Psoas muscle (tissue), 8 donors: Measurements from ENCODE around the gene NUP210L. TPM values are rescaled to one million over a fixed set of nuclear protein-coding genes. Genes with fewer than 3 reads are reported as not detected.

Experiments used
- ATAC-seq, 4 donors: fragments of 200-7000 bp; cut with Tn5 transposase; one replicate each; pipeline ENCODE4 v1.9.1; 2020; ENCODE audit warnings: moderate library complexity in 3 of 4, mild to moderate bottlenecking in 2 of 4
- DNase-seq, 2 donors: peaks; one replicate each; pipeline ENCODE4 v3.0.0-alpha.2; 2020
- H3K27ac ChIP-seq: fragments of 200-600 bp; one replicate; pipeline ENCODE4 v1.8.0; 2022
- H3K27me3 ChIP-seq, 3 donors: fragments of 200-600 bp in 1 of 3; one replicate each; pipeline versions ENCODE4 v1.6.1 to v1.8.0; 2013 to 2022; ENCODE audit warnings: low read length in 2 of 3, mild to moderate bottlenecking in 2 of 3, moderate library complexity in 1 of 3; ENCODE audit not compliant: insufficient read depth in 3 of 3
- H3K36me3 ChIP-seq, 2 donors: fragments of 200-600 bp in 1 of 2; one replicate each; pipeline versions ENCODE4 v1.6.1 to v1.8.0; 2013 to 2022; ENCODE audit warnings: low read depth in 1 of 2, mild to moderate bottlenecking in 1 of 2, moderate library complexity in 1 of 2; ENCODE audit not compliant: insufficient read depth in 1 of 2
- H3K4me1 ChIP-seq: fragments of 200-600 bp; one replicate; pipeline ENCODE4 v1.8.0; 2022
- H3K4me3 ChIP-seq: fragments of 200-600 bp; one replicate; pipeline ENCODE4 v1.8.0; 2022; ENCODE audit warnings: mild to moderate bottlenecking
- H3K9me3 ChIP-seq: fragments of 200-600 bp; one replicate; pipeline ENCODE4 v1.8.0; 2022
- WGBS, 3 donors: extraction: QIAGEN DNeasy Blood & Tissue Kit; methylation state at CpG; one replicate each; pipeline versions ENCODE4 v1.1.6 to v1.1.7; 2013; 5-methylcytosine and 5-hydroxymethylcytosine counted together
- intact Hi-C, 2 donors: fragments of 100-400 bp; cut with DNase I; formaldehyde crosslinking; loops; one replicate each; pipeline versions ENCODE4 v1.11.0 to v1.14.2; 2022
- polyA plus RNA-seq, 3 donors: library from polyadenylated mRNA; stranded (reverse); fragments of 200-250 nt; gene quantifications; one replicate each; pipeline ENCODE4 v1.2.3, GENCODE V29; 2013
- total RNA-seq, 4 donors: library from RNA; stranded (reverse); fragmentation: NEBNext Ultra II Directional in 2 of 4; extraction: Animal tissue kit (Norgen Biotek cat#: 25700) in 2 of 4; gene quantifications; one replicate each; pipeline versions ENCODE4 v1.2.1 to v1.2.4, GENCODE V29; 2021 to 2023
- TF ChIP-seq, protein P1 (sequence below): fragments of 200-600 bp; IDR thresholded peaks from one replicate; pipeline ENCODE4 v1.8.0; 2022; ENCODE audit warnings: antibody characterized with exemption
- donor health status: healthy with polysubstance abuse.
- donor health status: DM: no; HTN: no; CAD: no; lungs with moderate emphysema.
- donor health status: Bipolar disorder and iron deficiency.
- donor health status: healthy.
- donor health status: DM: yes; HTN: yes; CAD: no.
- donor health status: DM: no; HTN: no; CAD: no.
- donor health status: DM: no; HTN: no; CAD: no.
- donor health status: DM: yes; HTN: yes; CAD: no.

NUP210L gene
- total and polyA plus RNA-seq, 7 donors: 0.01 to 3.0 (median 0.19) TPM; not detected in 2

DNA sequence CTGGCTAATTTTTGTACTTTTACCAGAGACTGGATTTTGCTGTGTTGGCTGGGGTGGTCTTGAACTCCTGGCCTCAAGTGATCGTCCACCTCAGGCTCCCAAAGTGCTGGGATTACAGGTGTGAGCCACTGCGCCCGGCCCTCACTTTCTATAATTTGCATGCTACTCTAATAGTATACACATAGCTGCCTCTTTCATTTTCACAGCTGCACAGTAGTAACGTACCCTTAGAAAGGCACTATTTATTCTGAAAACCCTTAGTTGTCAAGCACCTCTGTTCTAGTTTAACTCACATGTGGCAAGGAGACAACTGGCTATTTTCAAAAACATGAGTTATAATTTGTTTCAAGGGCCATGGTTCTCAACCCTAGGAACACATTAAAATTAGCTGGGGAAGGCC lies 19.8 kb upstream of the NUP210L start:
- Histone ChIP-seq H3K9me3 (no peaks in the 10 kb centered on the region), H3K4me1 (peaks cover 46% of the 10 kb centered on the region), H3K4me3 (no peak overlapping the region), H3K36me3 (peaks cover 40 to 95% of the 10 kb centered on the region in 2 donors), H3K27ac (no peak overlapping the region), H3K27me3 (no peaks in the 10 kb centered on the region)
- DNase-seq (no peak), ATAC-seq (no peak)
- TF ChIP-seq, protein P1, sequence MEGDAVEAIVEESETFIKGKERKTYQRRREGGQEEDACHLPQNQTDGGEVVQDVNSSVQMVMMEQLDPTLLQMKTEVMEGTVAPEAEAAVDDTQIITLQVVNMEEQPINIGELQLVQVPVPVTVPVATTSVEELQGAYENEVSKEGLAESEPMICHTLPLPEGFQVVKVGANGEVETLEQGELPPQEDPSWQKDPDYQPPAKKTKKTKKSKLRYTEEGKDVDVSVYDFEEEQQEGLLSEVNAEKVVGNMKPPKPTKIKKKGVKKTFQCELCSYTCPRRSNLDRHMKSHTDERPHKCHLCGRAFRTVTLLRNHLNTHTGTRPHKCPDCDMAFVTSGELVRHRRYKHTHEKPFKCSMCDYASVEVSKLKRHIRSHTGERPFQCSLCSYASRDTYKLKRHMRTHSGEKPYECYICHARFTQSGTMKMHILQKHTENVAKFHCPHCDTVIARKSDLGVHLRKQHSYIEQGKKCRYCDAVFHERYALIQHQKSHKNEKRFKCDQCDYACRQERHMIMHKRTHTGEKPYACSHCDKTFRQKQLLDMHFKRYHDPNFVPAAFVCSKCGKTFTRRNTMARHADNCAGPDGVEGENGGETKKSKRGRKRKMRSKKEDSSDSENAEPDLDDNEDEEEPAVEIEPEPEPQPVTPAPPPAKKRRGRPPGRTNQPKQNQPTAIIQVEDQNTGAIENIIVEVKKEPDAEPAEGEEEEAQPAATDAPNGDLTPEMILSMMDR: no peak
- intact Hi-C loops: no loop called here
- WGBS, 3 donors: 83 to 98% (median 87%) methylated on average over 4 of the region's 4 CpGs

GRCh38 chr1:154171880-154172279 lies 17.0 kb upstream of the NUP210L start:
- TF ChIP-seq, protein P1: no peak
- H3K4me3 ChIP-seq: no peak overlapping the region
- no peaks in the 10 kb centered on the region for H3K9me3 ChIP-seq
- no peak for ATAC-seq
- H3K36me3 ChIP-seq: peaks cover 42 to 99% of the 10 kb centered on the region in 2 donors
- no peaks in the 10 kb centered on the region for H3K27me3 ChIP-seq
- no peak for DNase-seq
- 75 to 78% (median 76%) methylated on average over 5 of the region's 5 CpGs for WGBS, 3 donors
- intact Hi-C loops: no loop called here
- H3K27ac ChIP-seq: peak overlapping the region; percentile 5
- peaks cover 20% of the 10 kb centered on the region for H3K4me1 ChIP-seq

- 75 to 86% (median 83%) methylated on average over 4 of the region's 4 CpGs for WGBS, 3 donors
- no peak for DNase-seq
- Histone ChIP-seq H3K36me3 (peaks cover 40 to 100% of the 10 kb centered on the region in 2 donors), H3K4me1 (peaks cover 13% of the 10 kb centered on the region), H3K27ac (peak overlapping the region; percentile 5), H3K9me3 (no peaks in the 10 kb centered on the region), H3K4me3 (no peak overlapping the region), H3K27me3 (no peaks in the 10 kb centered on the region)
- ATAC-seq: no peak
- intact Hi-C loops: no loop called here
- TF ChIP-seq, protein P1: no peak
Observed at GRCh38 chr1:154171223-154171583, 16.3 kb upstream of the NUP210L start.

DNA sequence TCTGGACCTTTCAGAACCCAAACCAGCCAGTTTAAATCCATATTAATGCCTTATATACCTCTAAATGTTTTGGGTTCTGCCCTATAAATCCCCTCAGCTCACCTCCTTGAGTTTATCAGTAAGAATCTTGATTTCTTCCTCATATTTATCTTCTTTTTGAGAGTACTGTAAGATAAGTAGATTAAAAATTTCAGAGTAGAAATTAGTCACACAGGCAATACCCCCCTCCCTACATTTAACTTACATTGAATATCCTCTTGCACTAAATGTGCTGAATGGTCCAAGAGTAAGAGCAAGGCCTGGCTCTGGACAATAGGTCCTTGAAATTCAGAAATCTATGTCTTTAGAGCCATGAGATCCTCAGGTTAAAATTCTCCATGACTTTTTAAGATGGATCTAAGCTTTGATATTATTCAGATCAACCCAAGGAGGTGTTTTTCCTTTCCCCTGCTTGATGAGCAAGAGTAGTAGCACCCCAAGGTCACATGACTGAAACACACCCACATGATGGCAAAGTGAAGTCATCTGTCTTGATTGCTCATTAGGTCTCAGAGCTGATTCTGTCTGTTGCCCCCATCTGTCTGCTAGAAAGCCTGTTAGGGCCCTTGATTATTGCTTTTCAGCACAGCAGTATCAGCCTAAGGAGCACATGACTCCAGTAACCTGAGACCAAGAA lies 15.8 kb upstream of the NUP210L start:
- ATAC-seq (peak in 1 of 4 donors; percentile 10), DNase-seq (no peak)
- TF ChIP-seq, protein P1: no peak
- Histone ChIP-seq H3K27me3 (no peaks in the 10 kb centered on the region), H3K9me3 (no peaks in the 10 kb centered on the region), H3K27ac (peak overlapping the region; percentile 5), H3K36me3 (peaks cover 38 to 100% of the 10 kb centered on the region in 2 donors), H3K4me1 (peaks cover 8% of the 10 kb centered on the region), H3K4me3 (no peak overlapping the region)
- intact Hi-C loops: no loop called here

- no peak for DNase-seq
- ATAC-seq: no peak
- H3K4me1 ChIP-seq: peaks cover 4% of the 10 kb centered on the region
- TF ChIP-seq, protein P1: no peak
- intact Hi-C loops: no loop called here
- H3K27ac ChIP-seq: no peak overlapping the region
- H3K4me3 ChIP-seq: no peak overlapping the region
- no peaks in the 10 kb centered on the region for H3K9me3 ChIP-seq
- H3K36me3 ChIP-seq: peaks cover 31 to 100% of the 10 kb centered on the region in 2 donors
- H3K27me3 ChIP-seq: no peaks in the 10 kb centered on the region
Observed at GRCh38 chr1:154167461-154167860, 12.6 kb upstream of the NUP210L start.
